ENCODE data around the gene VRK2.

GRCh38 chr2:58206785-58207184, 160.2 kb downstream of the VRK2 start:
- TF ChIP-seq CTCF (IDR thresholded peaks at IDR 0.05) (no peak), REST (IDR thresholded peaks at IDR 0.05; ENCODE audit: insufficient read depth in 1 of 2, low read depth in 2 of 2, low read length in 1 of 2) (no peak)
